ENCODE measurements around the gene ADSL.
"Not testable (repeated sequence)": the region's sequence is repeated elsewhere in the genome, so short reads cannot be mapped to it uniquely, and the experiment has no call there.

Gene ADSL

GRCh38 chr22:40374567-40374966 is 28.3 kb downstream of the ADSL start:
- DNase-seq: no peak

- DNase-seq: no peak
Observed at GRCh38 chr22:40376149-40376548, 29.8 kb downstream of the ADSL start.

GRCh38 chr22:40377931-40378330 is 31.6 kb downstream of the ADSL start:
- no peak for DNase-seq

GRCh38 chr22:40378448-40378847 is 32.1 kb downstream of the ADSL start:
- DNase-seq: not testable (repeated sequence)

- no peak for DNase-seq
Observed at GRCh38 chr22:40381461-40381860, 35.2 kb downstream of the ADSL start.

GRCh38 chr22:40383905-40384304 is 37.6 kb downstream of the ADSL start:
- DNase-seq: no peak

GRCh38 chr22:40385036-40385782 is 38.9 kb downstream of the ADSL start:
- DNase-seq: peak; percentile 46

GRCh38 chr22:40387746-40388145 is 41.4 kb downstream of the ADSL start:
- no peak for DNase-seq

- DNase-seq: no peak
Observed at GRCh38 chr22:40388231-40388630, 41.9 kb downstream of the ADSL start.

- DNase-seq: no peak
Observed at GRCh38 chr22:40391417-40391816, 45.1 kb downstream of the ADSL start.

GRCh38 chr22:40392618-40393017 is 46.3 kb downstream of the ADSL start:
- DNase-seq: no peak

DNA sequence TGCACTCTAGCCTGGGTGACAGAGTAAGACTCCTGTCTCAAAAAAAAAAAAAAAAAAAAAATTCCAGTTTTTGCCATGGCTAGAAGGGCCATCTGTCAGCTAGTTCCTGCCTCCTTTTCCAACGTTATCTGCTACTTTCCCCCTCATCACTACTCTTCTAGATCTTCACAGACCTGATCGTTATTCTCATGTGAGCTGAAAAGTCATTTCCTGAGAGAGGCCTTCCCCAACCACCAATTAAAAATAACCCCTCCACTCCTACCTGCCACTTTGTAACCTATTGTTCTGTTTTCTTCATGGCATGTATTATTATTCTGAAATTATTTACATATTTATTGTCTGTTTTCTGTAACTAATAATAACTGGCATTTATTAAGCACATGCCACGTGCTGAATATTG is 48.3 kb downstream of the ADSL start:
- no peak for DNase-seq

DNA sequence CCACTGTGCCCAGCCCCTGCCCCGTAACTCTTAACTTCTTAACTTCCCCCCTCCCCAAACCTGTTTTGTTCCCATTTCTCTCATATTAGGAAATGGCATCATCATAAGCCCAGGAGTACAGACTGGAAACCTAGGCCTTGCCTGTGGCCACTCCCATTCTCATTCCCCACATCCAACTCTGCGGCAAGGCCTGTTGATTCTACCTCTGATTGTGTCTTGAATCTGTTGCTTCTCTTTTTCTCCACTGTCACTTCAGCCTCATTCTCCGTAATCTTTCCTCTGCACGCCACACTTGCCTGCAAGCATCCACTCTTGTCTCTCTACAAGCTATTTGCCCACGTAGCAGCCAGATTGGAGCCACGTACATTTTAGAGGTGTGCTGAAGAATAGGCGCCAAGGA is 49.3 kb downstream of the ADSL start:
- DNase-seq: no peak

GRCh38 chr22:40396882-40397281 is 50.6 kb downstream of the ADSL start:
- no peak for DNase-seq

DNA sequence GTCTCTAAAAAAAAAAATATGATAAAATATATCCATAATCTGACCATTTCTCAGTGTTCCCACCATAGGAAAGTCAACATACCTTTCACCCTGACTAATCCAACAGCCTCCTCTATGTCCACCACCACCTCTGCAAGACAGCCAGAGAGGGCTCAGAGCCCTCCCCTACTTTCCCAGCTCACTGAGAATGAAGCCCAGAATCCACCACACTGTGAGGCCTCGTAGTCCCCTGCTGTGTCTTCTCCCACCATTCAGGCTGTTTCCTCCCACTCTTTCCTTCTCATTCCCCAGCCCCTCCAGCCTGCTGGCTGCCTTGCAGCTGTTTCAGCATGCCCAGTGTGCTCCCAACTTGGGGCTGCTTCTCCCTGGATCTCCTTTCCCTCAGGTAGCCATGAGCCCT is 51.1 kb downstream of the ADSL start:
- no peak for DNase-seq

DNA sequence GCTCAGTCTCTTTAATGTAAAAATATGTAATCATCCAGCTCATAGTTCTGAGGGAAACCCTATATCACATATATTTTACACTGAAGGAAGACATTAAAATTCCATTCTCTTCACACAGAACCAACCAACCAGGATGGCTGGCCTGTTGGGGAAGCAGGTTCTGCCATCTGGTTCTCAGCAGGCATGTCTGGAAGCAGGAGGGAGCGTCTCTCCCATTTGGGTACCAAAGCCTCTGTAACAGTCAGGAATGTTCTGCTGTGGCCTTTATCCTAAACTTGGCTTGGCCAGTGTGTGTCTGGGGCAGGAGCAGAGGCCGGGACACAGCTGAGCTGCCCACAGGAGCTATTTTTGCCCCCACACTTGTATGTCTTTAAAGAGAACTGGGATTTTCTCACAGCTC is 53.3 kb downstream of the ADSL start:
- no peak for DNase-seq

- peak; percentile 69 for DNase-seq
Observed at GRCh38 chr22:40400159-40400558, 53.9 kb downstream of the ADSL start.

DNA sequence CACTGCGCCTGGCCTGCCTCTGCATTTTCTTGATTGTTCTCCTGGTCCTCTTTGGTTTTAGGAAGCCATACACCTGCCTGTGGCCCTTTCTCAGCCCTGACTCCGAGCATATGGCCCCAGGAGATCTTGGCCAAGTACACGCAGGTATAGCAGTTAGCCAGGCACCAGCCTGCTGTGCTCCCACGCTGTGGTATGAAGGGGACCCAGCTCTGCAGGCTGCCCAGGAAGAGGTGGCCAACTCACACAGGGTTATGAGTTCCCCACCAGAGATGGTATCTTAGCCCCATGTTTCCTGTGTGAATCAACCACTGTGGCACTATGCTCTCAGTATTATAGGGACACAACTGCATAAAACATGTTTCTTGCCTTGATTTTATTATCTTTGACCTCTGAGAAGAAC is 55.2 kb downstream of the ADSL start:
- DNase-seq: peak; percentile 84

DNA sequence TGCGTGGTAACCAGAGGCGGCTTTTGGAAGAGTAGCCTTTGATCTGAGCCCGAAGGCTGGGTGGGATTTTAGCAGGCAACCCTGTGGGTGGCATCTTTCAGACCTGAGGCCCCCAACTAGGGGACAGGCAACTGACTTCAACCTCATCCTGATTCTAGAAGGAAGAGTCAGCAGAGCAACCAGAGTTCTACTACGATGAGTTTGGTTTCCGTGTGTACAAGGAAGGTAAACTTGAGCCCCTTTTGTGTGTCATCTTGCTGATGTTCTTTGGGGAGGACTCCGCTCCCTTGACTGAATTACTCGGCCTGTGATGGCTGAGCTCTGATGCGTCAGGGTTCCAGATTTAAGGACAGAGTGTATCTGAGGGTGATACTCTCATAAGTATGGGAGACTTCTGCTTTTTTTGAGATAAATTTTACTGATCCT is 55.7 kb downstream of the ADSL start:
- DNase-seq: peak; percentile 46

- DNase-seq: no peak
Observed at GRCh38 chr22:40403141-40403540, 56.8 kb downstream of the ADSL start.

DNA sequence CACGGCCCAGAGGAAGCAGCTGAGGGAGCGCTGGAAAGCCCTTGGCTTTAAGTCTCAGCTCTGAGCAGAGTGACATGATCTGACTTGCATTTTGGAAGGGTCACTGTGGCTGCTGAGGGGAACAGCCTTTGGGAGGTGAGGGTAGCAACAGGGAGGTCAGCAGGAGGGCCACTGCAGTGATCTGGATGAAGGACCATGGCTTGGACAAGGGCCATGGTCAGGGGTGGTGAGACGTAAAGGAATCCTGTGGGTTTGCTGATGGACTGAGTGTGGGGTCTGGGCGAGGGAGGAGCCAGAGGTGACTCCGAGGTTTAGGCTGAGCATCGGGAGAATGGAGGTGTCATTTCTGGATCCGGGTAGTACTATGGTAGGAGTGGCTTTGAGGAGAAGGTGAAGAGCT is 57.4 kb downstream of the ADSL start:
- DNase-seq: no peak

- no peak for DNase-seq
Observed at GRCh38 chr22:40404251-40405177, 58.2 kb downstream of the ADSL start.

DNA sequence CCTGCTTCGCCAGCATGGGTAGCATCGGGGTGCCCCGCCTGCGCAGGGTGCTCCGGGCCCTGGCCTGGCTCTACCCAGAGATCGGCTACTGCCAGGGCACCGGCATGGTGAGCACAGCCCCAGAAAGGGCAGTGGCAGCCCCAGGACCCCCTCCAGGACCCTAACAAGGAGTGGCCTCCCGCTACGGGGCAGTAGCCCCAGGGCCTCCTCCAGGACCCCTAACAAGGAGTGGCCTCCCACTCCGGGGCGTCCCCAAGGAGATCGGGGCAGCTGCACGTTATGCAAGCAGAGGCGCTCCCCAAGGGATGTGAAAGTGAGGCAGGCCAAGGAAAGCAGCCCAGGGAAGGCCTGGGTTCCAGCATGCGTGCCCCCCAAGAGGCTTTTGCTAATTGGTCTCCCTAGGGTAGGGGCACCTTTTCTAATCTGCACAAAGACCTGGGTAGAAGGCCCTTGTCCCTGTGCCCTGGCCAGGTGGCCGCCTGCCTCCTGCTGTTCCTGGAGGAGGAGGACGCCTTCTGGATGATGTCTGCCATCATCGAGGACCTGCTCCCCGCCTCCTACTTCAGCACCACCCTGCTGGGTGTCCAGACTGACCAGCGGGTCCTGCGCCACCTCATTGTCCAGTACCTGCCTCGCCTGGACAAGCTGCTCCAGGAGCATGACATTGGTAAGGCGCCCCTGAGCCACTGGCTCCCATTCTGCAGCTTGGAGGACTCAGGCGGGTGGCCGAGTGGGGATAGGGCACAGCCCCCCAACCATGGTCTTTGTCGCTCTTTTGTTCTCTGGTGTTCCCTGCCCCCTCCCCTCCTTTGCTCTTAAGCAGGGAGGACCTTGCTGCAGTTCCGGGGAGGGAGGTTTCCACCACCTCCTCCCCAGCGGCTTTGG is 59.1 kb downstream of the ADSL start:
- DNase-seq: no peak

Data from activated CD4-positive, alpha-beta T cell treated with anti-CD3 and anti-CD28 coated beads, Interleukin-2, Interleukin-6, amounts not matched to agents 100 ng/mL and 50 ng/mL, durations not matched to agents 16 hours and 8 hours (primary cell).